Endothelial cell of umbilical vein (primary cell): ENCODE data around the gene ATP10A.

Experiments used
- CTCF ChIP-seq, 2 donors: IDR thresholded peaks; 1 replicate in 1 of 2; 2 replicates in 1 of 2; pipeline ENCODE4 v1.5.1; 2011; ENCODE audit warnings: low read length in 2 of 2, mild to moderate bottlenecking in 2 of 2, moderate library complexity in 2 of 2, control low read depth in 1 of 2, inconsistent platforms in 1 of 2, low read depth in 1 of 2; ENCODE audit not compliant: insufficient read depth in 1 of 2; ENCODE audit errors: extremely low read depth in 1 of 2
- EZH2 ChIP-seq: IDR thresholded peaks from 2 replicates; pipeline ENCODE4 v1.6.1; 2012; ENCODE audit warnings: borderline replicate concordance, low read depth, mild to moderate bottlenecking, moderate library complexity, low read length, inconsistent platforms; ENCODE audit not compliant: severe bottlenecking
- GATA2 ChIP-seq: IDR thresholded peaks from 2 replicates; pipeline ENCODE4 v1.7.0; 2011; ENCODE audit warnings: low read depth, mild to moderate bottlenecking, moderate library complexity, mixed read lengths, low read length; ENCODE audit not compliant: insufficient read length, insufficient read depth
- MAX ChIP-seq: IDR thresholded peaks from 2 replicates; pipeline ENCODE4 v1.6.1; 2011; ENCODE audit not compliant: insufficient read depth, insufficient read length
- POLR2A ChIP-seq: IDR thresholded peaks from 2 replicates; pipeline ENCODE4 v1.6.1; 2012; ENCODE audit warnings: low read depth, mild to moderate bottlenecking, control low read depth, low read length
- POLR2AphosphoS5 ChIP-seq: IDR thresholded peaks from 2 replicates; pipeline ENCODE4 v1.6.1; 2012; ENCODE audit warnings: low read depth, mild to moderate bottlenecking, control low read depth, low read length, moderate library complexity; ENCODE audit not compliant: insufficient read depth

GRCh38 chr15:25737218-25737643 is 125.9 kb downstream of the ATP10A start:
- TF ChIP-seq EZH2 = no peak
- no peak for TF ChIP-seq POLR2AphosphoS5
- TF ChIP-seq CTCF (IDR thresholded peaks at IDR 0.05; ENCODE audit: extremely low read depth in 1 of 2, insufficient read depth in 1 of 2, low read depth in 1 of 2, low read length in 2 of 2) = no peak
- TF ChIP-seq POLR2A = no peak
- TF ChIP-seq MAX = no peak
- no peak for TF ChIP-seq GATA2
